Measurements from ENCODE around the gene ZSWIM5.
A peak's percentile ranks its signal among the peaks of the same experiment; 100 is the strongest.

The ZSWIM5 gene

GRCh38 chr1:45123358-45123757, 83.0 kb downstream of the ZSWIM5 start:
- Histone ChIP-seq H3K27me3 (ENCODE audit: insufficient read depth, low read depth) (no peaks in the 10 kb centered on the region), H3K4me2 (peak overlapping the region; percentile 98), H4K20me1 (ENCODE audit: insufficient read depth) (no peaks in the 10 kb centered on the region), H3K4me3 (IDR thresholded peaks at IDR 0.05; ENCODE audit: insufficient read depth, low read depth, low read length) (no peak overlapping the region), H3K4me1 (ENCODE audit: low read depth, poor library complexity, severe bottlenecking) (peaks cover 71% of the 10 kb centered on the region), H3K36me3 (ENCODE audit: insufficient read depth) (no peaks in the 10 kb centered on the region), H2AFZ (ENCODE audit: low read depth) (peak overlapping the region; percentile 34), H3K79me2 (ENCODE audit: insufficient read depth, low read depth) (no peaks in the 10 kb centered on the region), H3K27ac (peak overlapping the region; percentile 84), H3K9ac (peak overlapping the region; percentile 55)
- no peak for TF ChIP-seq CTCF (conservative IDR thresholded peaks at IDR 0.05; ENCODE audit: low read depth, low read length)

- no peaks in the 10 kb centered on the region for H3K27me3 ChIP-seq (ENCODE audit: insufficient read depth, low read depth)
- peak overlapping the region; percentile 98 for H3K4me2 ChIP-seq
- no peak for TF ChIP-seq CTCF (conservative IDR thresholded peaks at IDR 0.05; ENCODE audit: low read depth, low read length)
- H3K79me2 ChIP-seq (ENCODE audit: insufficient read depth, low read depth): no peaks in the 10 kb centered on the region
- H3K36me3 ChIP-seq (ENCODE audit: insufficient read depth): no peaks in the 10 kb centered on the region
- H3K27ac ChIP-seq: peak overlapping the region; percentile 84
- no peaks in the 10 kb centered on the region for H4K20me1 ChIP-seq (ENCODE audit: insufficient read depth)
- H3K9ac ChIP-seq: peak overlapping the region; percentile 55
- no peak overlapping the region for H3K4me3 ChIP-seq (IDR thresholded peaks at IDR 0.05; ENCODE audit: insufficient read depth, low read depth, low read length)
- H3K4me1 ChIP-seq (ENCODE audit: low read depth, poor library complexity, severe bottlenecking): peaks cover 77% of the 10 kb centered on the region
- H2AFZ ChIP-seq (ENCODE audit: low read depth): peak overlapping the region; percentile 34
Observed at GRCh38 chr1:45122724-45123123, 83.7 kb downstream of the ZSWIM5 start.

- TF ChIP-seq CTCF (conservative IDR thresholded peaks at IDR 0.05; ENCODE audit: low read depth, low read length): no peak
- Histone ChIP-seq H3K4me2 (peak overlapping the region; percentile 4; the same call in 1 of the 2 replicates), H3K4me1 (ENCODE audit: low read depth, poor library complexity, severe bottlenecking) (peaks cover 69% of the 10 kb centered on the region)
Observed at GRCh38 chr1:45117766-45118165, 88.6 kb downstream of the ZSWIM5 start.

GRCh38 chr1:45116820-45117219, 89.6 kb downstream of the ZSWIM5 start:
- no peak for TF ChIP-seq CTCF (conservative IDR thresholded peaks at IDR 0.05; ENCODE audit: low read depth, low read length)
- no peak overlapping the region for H3K4me3 ChIP-seq (IDR thresholded peaks at IDR 0.05; ENCODE audit: insufficient read depth, low read depth, low read length)
- H3K27me3 ChIP-seq (ENCODE audit: insufficient read depth, low read depth): no peaks in the 10 kb centered on the region
- no peaks in the 10 kb centered on the region for H3K79me2 ChIP-seq (ENCODE audit: insufficient read depth, low read depth)
- H3K4me2 ChIP-seq: no peak overlapping the region; the same call in 1 of the 2 replicates
- no peaks in the 10 kb centered on the region for H3K36me3 ChIP-seq (ENCODE audit: insufficient read depth)
- peaks cover 60% of the 10 kb centered on the region for H3K4me1 ChIP-seq (ENCODE audit: low read depth, poor library complexity, severe bottlenecking)
- H2AFZ ChIP-seq (ENCODE audit: low read depth): no peak overlapping the region
- H3K27ac ChIP-seq: no peak overlapping the region
- no peak overlapping the region for H3K9ac ChIP-seq
- no peaks in the 10 kb centered on the region for H4K20me1 ChIP-seq (ENCODE audit: insufficient read depth)

More at GRCh38 chr1:45117766-45118165, 88.6 kb downstream of the ZSWIM5 start:
- no peaks in the 10 kb centered on the region for H3K27me3 ChIP-seq (ENCODE audit: insufficient read depth, low read depth)
- no peak overlapping the region for H3K27ac ChIP-seq
- H3K36me3 ChIP-seq (ENCODE audit: insufficient read depth): no peaks in the 10 kb centered on the region
- no peaks in the 10 kb centered on the region for H4K20me1 ChIP-seq (ENCODE audit: insufficient read depth)
- H3K79me2 ChIP-seq (ENCODE audit: insufficient read depth, low read depth): no peaks in the 10 kb centered on the region
- no peak overlapping the region for H3K4me3 ChIP-seq (IDR thresholded peaks at IDR 0.05; ENCODE audit: insufficient read depth, low read depth, low read length)
- H2AFZ ChIP-seq (ENCODE audit: low read depth): no peak overlapping the region
- no peak overlapping the region for H3K9ac ChIP-seq

Data from KMS-11 (cell line).